ENCODE results near the gene APOBEC3A.
"Not testable (repeated sequence)": the region's sequence is repeated elsewhere in the genome, so short reads cannot be mapped to it uniquely, and the experiment has no call there.

The APOBEC3A gene

GRCh38 chr22:38960673-38961072 is 3.3 kb downstream of the APOBEC3A start:
- not testable (repeated sequence) for DNase-seq

- not testable (repeated sequence) for DNase-seq
Observed at GRCh38 chr22:38963291-38963738, 5.9 kb downstream of the APOBEC3A start.

GRCh38 chr22:38963872-38964271 is 6.5 kb downstream of the APOBEC3A start:
- no peak for DNase-seq

GRCh38 chr22:38964306-38964705 is 6.9 kb downstream of the APOBEC3A start:
- no peak for DNase-seq

GRCh38 chr22:38964989-38965388 is 7.6 kb downstream of the APOBEC3A start:
- DNase-seq = no peak

- no peak for DNase-seq
Observed at GRCh38 chr22:38965614-38966379, 8.4 kb downstream of the APOBEC3A start.

GRCh38 chr22:38966380-38966702 is 8.9 kb downstream of the APOBEC3A start:
- no peak for DNase-seq

GRCh38 chr22:38966942-38967341 is 9.5 kb downstream of the APOBEC3A start:
- DNase-seq = no peak

- no peak for DNase-seq
Observed at GRCh38 chr22:38967451-38968450, 10.3 kb downstream of the APOBEC3A start.

- DNase-seq = no peak
Observed at GRCh38 chr22:38968801-38969200, 11.4 kb downstream of the APOBEC3A start.

GRCh38 chr22:38970551-38970950 is 13.1 kb downstream of the APOBEC3A start:
- no peak for DNase-seq

- DNase-seq = no peak
Observed at GRCh38 chr22:38971202-38971601, 13.8 kb downstream of the APOBEC3A start.

GRCh38 chr22:38971791-38972190 is 14.4 kb downstream of the APOBEC3A start:
- no peak for DNase-seq

- DNase-seq = no peak
Observed at GRCh38 chr22:38972558-38972957, 15.1 kb downstream of the APOBEC3A start.

- no peak for DNase-seq
Observed at GRCh38 chr22:38973289-38974169, 16.1 kb downstream of the APOBEC3A start.

GRCh38 chr22:38974170-38974825 is 16.9 kb downstream of the APOBEC3A start:
- DNase-seq = no peak

GRCh38 chr22:38974826-38975175 is 17.4 kb downstream of the APOBEC3A start:
- no peak for DNase-seq

- DNase-seq = not testable (repeated sequence)
Observed at GRCh38 chr22:38977289-38977688, 19.9 kb downstream of the APOBEC3A start.

- DNase-seq = not testable (repeated sequence)
Observed at GRCh38 chr22:38980587-38980986, 23.2 kb downstream of the APOBEC3A start.

- DNase-seq = no peak
Observed at GRCh38 chr22:38981005-38981991, 23.9 kb downstream of the APOBEC3A start.

Measured in NCI-H2107 (cell line).